C4-2B (cell line): ENCODE measurements around the gene TCFL5.
"Not testable (repeated sequence)": the region's sequence is repeated elsewhere in the genome, so short reads cannot be mapped to it uniquely, and the experiment has no call there.

ENCODE experiments used
- CTCF ChIP-seq: fragments of 450-650 bp; conservative IDR thresholded peaks from 2 replicates; pipeline ENCODE4 v1.5.1; 2017; ENCODE audit warnings: mild to moderate bottlenecking
- ZFX ChIP-seq: fragments of 450-650 bp; IDR thresholded peaks from 2 replicates; pipeline ENCODE4 v1.6.1; 2017

DNA sequence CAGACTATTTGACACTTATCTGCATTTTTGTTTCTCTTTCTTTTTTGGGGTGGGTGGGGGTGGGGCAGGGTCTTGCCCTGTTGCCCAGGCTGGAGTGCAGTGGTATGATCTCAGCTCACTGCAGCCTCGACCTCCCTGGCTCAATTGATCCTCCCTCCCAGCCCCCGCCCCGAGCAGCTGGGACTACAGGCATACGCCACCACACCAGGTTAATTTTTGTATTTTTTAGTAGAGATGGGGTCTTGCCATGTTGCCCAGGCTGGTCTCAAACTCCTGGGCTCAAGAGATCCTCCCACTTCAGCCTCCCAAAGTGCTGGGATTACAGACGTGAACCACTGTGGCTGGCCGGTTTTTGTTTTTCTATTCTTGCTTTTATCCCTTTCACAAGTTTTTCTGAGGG lies 8.3 kb downstream of the TCFL5 start:
- not testable (repeated sequence) for TF ChIP-seq CTCF, ZFX
